ENCODE data around the gene AKT1.

GRCh38 chr14:104771918-104772706, 23.4 kb downstream of the AKT1 start:
- TF ChIP-seq POLR2A (IDR thresholded peaks at IDR 0.05) (no peak), CTCF (IDR thresholded peaks at IDR 0.05) (no peak)
